Stimulated activated CD8-positive, alpha-beta memory T cell treated with anti-CD3 and anti-CD28 coated beads, Interleukin-2, amount 100 ng/mL, for 48 hours (primary cell): ENCODE results near the gene MIA.
"Not testable (repeated sequence)": the region's sequence is repeated elsewhere in the genome, so short reads cannot be mapped to it uniquely, and the experiment has no call there.

Experiments
- DNase-seq, 2 donors: peaks; one replicate each; pipeline ENCODE4 v3.0.0-alpha.2; 2020; ENCODE audit warnings: low read depth in 2 of 2

The MIA gene

DNA sequence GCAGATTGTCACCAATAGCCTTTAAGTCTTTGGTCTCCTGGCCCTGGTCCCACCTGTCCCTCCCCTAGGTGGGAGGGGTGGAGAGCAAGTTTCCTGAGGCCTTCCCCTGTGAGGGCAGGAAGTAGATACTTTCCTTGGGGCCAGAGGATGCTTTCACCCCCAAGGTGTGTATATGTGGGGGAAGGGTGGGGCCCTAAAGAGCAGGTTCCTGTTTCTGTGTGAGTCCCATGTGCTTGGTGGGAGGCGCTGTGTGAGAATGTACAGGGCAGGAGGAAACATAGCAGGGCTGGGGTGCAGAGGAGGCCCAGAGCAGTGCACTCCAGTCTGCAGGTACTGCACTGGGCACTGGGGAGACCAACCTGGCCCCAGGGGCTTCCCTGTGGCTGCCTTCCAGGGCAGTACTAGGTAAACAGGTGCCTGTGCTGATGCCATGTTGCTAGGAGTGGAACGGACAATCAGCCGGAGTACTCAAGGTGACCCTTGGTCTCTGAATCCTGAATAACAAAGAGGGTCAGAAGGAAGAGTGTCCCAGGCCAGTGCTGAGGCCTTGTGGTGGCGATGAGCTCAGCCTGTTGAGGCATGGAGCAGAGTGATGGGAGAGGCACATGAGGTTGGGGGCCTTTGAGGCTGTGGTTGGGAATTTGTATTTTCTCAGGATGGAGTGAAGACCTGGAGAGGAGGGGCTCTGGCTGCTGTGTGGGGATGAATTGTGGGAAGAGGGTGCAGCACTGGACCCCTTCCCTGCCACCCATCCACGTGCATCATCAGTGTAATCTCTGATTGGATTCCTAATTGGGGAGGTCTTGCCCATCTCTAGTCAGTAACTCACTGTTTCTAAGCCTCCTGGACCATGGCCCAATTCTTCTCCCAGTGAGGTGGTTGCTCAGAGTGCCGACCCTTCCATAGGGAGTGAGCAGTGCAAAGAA, 28.8 kb downstream of the MIA start:
- no peak for DNase-seq

DNA sequence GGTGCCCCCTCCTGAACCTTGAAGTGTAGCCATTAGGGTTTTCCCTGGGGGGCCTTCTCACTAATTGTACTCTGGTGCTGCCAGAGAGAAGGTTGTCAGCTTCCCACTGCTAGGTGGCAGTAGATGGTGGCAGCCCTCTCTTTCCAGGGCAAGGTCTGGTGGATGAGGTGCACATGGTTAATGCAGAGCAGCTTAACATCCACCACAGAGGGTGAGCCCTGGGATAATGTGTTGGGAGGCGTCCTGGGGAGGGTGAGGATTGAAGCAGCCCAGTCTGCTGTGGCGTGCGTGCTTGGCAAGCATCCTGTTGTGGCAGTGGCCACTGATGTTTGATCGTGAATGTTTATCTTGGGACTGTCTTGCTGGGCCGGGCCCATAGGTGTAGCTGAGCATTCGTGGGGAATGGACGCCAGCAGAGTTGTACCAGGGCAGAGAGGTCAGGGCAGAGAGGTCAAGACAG, 29.5 kb downstream of the MIA start:
- no peak for DNase-seq

DNA sequence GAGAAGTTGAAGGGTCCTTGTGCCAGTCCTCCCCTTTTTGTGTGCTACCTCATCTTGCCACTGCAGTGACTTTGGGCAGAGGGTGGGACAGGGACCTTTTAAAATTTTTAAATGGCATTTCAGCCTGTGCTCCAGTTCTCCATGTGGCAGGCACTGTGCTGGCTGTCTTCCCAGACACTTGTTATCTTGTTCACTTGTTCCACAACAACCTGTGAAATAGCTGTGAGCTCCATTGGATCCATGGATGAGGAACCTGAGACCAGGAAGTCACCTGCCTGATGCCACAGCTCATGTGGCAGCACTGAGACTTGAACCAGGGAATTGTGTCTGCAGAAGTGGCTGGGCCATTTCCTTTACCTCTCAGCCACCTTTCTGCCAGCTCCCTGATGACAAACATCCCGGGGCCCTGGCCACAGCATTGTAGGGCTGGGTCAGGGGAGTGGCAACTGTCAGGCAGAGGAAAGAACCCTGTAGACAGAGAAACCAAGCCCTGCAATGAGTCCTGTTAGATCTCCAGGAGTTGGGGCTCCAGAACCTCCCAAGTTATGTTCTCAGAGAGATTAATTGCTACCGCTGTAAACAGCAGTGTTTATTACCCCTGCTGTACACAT, 30.0 kb downstream of the MIA start:
- DNase-seq = no peak

DNA sequence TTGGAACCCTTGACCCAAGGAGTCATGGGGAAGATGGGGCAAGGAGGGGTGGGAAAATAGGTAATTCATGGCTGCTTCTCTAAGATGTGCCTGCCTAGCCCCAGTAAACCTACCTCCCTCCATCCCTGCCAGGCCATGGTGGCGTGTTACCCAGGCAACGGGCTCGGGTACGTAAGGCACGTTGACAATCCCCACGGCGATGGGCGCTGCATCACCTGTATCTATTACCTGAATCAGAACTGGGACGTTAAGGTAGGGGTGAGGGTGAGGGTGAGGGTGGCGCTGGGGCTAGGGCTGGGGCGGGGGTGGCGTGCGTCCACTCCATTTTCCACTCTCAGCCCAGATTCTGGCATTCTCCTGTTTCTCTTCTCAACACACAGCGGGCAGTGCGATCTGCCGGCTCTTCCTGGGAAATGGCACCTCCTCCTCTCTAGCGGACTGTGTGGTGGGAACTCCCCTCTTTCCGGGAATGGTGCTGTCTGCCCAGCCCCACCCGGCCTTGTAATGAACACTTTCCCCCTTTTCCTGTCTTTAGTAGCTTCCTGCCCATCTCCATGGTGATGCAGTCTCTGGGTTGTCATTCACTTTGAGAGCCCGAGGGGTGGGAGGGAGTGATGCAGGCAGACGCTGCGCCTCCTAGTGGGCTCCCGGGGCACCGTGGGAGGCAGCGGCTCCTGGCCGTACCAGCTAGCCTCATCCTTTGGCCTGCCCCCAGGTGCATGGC, 31.3 kb downstream of the MIA start:
- DNase-seq = peak; percentile 74

DNA sequence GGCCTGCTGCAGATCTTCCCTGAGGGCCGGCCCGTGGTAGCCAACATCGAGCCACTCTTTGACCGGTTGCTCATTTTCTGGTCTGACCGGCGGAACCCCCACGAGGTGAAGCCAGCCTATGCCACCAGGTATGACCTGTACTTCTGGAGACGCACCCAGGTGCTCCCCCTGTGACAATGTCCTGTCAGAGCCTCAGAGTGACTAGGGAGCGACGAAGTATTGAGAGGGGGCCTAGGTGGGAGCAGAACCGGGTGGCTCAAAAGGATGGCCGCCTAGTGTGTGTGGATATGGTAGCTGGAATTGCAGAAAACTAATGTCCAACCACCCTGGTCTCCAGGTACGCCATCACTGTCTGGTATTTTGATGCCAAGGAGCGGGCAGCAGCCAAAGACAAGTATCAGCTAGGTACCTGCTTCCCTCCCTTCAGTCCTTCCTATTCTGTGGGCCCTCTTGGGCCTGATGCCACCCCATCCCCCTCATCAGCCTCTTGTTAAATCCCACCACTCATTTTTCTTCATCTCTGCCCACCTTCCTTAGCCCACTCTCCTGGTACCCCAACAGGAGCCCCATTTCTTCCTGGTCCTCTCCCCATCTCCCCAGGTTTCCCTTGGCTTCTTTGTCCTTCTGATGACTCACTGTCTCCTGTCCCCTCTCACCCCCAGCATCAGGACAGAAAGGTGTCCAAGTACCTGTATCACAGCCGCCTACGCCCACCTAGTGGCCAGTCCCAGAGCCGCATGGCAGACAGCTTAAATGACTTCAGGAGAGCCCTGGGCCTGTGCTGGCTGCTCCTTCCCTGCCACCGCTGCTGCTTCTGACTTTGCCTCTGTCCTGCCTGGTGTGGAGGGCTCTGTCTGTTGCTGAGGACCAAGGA, 32.1 kb downstream of the MIA start:
- DNase-seq = no peak

DNA sequence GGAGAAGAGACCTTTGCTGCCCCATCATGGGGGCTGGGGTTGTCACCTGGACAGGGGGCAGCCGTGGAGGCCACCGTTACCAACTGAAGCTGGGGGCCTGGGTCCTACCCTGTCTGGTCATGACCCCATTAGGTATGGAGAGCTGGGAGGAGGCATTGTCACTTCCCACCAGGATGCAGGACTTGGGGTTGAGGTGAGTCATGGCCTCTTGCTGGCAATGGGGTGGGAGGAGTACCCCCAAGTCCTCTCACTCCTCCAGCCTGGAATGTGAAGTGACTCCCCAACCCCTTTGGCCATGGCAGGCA, 32.7 kb downstream of the MIA start:
- no peak for DNase-seq

DNA sequence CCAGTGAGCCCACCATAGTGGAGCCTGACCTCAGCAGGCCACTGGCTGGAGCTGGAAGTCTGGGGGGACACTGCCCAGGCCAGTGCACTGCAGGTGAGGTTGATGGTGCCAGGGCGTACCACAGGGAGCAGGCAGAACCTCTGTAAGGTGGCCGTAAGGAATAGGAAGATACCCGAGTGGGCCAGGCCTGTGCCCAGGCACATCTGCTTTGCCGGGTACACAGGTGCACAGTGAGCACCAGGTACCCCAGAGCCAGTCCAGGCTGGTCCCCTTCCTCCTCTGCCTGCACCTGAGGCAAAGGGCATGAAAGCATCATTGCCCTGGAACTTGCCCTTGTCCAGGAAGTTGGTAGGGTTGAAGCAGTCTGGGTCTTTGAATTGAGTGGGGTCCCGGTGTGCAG, 33.2 kb downstream of the MIA start:
- no peak for DNase-seq

DNA sequence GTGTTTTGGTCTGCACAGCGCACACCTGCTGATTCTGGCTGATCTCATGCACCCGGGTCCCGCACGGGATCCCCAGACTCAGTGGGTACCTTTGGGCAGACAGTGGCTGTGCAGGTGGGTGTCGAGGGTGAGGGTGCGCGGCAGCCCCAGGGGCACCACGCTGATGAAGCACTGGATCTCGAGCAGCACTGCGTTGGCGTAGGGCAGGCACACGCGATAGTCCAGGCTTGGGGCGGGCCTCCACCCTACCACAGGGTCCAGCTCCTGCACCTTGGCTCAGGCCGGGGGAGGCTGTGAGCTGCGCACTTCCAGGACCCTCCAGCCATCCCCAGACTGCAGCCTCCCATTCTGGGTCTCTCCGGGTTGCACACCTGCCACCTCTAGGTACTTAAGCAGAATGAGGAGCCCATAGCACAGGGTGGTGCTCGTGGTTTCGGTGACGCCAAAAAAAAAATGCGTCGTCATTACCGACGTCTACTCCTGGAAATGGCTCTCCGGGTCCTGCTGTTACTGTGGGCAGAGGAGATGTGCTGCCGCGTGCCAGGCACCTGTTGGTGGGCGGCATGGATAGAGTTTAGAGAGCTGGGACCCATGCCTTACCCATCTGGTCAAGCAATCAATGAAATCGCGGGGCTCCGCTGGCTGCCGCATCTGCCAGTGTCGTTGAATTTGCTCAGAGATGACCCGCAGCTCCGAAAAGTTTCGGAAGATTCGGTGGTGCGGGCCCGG, 34.2 kb downstream of the MIA start:
- DNase-seq = no peak

DNA sequence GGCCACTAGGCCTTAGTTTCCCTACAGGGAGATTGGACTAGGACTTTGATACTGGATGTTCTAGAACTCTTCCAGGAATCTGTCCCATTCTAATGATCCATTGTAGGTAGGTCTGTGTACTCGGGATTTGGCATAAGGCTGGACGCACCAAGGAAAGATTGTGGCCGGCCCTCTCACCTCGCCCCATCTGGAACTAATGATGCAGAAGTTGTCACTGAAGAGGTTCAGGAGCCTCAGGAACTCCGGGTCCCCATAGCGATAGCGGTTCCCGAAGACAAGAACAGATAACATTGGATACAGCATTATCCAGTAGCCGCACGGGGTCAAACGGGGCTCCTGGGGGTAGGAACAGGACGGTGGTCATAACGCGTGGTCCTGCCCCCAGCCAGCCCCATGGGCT, 34.8 kb downstream of the MIA start:
- DNase-seq = no peak

DNA sequence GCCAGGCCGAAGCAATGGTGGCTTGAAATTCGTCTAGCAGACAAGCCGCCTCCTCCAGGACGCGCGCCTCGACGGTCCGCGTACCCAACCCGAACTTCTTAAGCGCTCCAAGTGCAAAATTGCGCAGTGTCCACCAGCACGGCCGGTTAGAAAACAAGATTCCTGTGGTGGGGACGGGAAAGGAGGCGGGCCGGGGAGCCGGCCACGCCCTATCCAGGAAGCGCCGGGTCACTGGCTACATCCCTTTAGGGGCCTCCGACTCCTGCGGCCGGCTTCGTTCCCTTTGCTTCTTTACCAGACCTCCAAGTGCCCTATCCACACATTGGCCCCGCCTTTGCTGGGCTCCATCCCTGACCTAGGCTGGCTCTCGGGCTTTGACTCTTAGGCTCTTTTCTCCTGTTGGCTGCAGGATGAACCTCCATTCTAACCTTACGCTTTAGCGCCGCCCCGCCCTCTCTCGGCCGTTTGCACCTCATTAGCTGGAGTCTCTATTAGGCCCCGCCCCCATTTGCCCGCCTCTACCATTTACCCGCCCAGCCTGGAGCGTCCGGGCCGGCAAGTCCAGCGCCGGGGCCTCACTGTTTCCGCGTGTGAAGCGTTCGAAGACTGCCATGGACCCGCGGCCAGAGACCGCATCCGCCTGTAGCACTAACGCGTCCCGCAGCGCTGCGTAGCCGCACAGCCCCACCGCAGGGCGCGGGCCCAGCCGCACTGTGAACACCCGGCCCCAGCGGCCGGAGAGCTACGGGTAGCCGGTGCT, 35.5 kb downstream of the MIA start:
- not testable (repeated sequence) for DNase-seq

DNA sequence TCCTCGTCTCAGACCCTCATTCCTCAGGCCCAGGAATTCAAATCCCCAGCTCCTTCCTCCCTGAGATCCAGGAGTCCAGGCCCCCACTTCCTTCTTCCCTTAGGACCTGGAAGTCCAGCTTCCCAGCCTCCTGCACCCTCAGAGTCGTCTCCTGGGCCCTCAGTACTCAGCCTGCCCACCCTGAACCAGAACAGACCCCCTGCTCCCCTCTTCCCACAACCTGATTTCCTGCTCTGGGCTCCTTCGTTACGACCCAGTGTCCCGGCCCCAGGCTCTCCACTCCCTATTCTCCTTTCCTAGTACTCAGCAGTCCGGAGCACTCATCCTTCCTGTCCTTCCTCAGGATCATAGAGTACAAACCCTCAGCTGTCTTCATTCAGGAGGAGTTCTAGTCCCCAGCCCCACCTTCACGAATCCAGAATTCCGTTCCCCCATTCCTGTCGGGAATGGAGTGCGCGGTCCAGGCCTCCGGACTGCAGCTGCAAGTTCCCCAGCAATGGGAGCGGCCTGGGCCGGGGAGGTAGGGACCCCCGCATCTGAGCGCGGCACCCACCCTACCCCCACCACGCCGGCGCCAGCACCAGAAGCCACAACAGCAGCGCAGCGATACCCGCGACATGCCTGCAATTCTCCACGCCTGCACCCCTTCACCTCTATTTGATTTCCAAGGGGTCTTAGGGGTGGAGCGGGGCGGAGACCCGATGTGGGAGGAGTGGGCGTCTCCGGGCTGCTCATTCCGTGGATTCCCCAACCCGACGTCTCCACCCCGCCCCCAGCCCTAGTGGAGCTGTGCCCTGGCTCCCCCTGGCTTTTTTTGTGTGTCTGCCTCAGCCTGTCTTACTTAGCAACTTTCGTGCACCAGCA, 36.4 kb downstream of the MIA start:
- no peak for DNase-seq

DNA sequence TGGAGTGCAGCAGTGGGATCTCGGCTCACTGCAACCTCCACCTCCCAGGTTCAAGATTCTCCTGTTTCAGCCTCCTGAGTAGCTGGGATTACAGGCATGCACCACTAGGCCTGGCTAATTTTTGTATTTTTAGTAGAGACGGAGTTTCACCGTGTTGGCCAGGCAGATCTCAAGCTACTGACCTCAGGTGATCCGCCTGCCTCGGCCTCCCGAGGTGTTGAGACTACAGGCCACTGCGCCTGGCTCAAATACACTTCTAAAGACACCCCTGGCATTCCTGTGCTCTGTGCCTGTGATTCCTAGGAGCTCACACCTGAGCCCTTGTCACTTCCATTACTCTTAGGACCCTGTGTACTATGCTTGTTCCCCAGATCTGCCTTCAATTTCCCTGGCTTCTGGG, 37.2 kb downstream of the MIA start:
- not testable (repeated sequence) for DNase-seq

DNA sequence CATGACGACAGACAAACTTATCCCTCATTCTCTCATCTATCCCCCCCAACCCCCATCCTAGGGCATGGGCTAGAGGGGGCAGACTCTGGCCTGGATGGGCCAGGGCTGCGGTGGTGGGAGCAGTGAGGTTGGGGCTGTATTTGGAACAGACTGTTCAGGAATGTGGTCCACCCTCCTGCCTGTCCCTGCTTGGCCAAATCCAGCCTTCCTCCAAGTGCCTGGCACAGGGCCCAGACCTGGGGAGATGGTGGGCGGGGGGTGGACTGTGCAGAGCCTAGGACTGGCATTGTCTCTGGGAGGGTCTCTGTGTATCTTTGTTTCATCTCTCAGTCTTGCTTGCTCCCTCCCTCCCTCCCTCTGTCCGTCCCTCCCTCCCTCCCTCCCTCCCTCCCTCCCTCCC, 37.9 kb downstream of the MIA start:
- DNase-seq = no peak

DNA sequence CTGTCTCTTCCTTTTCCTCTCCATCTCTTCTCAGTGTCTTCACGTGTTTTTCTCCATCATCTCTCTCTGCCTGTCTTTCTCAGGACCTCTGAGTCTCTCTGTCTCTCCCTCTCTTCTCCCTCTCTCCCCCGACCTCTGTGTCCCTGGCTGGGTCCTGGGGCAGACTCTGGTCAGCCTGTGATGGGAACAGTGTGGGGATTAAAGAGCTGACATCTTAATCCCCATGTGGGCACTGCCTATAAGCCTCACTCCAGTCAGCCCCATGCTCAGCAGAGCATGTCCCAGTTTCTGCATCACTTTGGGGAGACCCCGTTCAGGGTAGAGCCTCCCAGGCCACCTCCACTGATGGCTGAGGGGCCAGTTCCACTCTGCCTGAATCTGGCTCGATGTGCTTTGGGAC, 39.9 kb downstream of the MIA start:
- DNase-seq = no peak

DNA sequence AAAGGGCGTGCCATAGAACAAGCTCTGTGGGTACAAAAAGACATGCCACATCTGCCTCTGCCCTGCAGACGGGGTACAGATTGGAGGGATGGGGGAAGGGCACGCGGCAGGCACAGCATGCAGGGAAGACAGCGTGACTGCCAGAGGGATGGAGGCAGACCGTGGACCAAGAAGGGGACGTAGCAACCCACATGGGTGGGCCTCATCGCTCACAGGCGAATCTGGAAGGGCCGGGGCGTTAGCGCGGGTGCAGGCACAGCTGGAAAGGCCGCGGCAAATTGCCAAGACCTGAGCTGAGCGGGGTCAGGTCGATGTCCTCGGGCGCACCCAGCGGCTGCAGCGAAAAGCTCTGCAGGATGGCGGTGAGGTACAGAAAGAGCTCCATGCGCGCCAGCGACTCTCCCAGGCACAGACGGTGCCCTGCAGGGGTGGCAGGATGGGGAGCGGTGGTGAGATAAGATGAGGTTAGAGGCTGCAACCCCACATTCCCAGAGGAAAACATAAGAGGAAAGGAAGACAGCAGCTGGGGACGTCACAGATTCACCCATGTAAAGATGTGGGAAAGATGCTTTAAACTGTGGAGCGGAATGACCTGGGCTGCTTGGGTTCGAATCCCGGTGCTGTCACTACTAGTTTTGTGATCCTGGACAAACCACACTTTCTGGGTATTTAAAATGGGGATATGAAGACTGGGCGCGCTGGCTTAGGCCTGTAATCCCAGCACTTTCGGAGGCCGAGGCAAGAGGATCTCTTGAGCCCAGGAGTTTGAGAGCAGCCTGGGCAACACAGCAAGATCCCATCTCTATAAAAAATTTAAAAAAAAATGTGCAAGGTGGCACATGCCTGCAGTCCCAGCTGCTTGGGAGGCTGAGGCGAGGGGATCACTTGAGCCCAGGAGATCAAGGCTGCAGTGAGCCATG, 43.4 kb downstream of the MIA start:
- peak in 1 of 2 donors; percentile 69 for DNase-seq

DNA sequence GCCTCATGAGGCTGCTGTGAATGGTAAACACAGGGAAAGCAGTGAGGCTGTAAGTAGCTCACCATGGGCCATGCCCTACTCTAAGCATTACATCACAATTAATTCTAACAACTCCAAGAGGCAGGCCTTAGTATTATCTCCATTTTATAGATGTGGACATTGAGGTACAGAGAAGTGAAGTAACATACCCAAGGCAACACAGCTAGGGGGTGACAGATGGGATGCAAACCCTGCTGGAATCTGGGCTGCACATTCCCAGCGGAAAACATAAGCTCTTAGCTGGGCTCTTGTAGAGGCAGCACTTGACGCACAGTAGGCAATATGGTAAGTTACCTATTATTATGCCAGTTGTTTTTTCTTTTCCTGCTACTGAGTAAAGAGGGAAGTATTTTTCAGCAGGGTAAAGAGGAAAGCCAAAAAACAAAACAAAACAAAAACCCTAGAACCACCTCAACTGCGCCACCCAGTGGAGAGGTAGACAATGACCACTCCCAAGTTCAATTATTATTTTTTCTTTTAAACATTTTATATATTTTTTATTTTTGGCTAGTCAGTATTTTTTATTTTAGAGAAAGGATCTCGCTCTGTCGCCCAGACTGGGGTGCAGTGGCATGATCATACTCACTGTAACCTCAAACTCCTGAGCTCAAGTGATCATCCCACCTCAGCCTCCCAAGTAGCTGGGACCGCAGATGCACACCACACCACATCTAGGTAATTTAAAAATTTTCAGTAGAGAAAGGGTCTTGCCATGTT, 44.3 kb downstream of the MIA start:
- DNase-seq = not testable (repeated sequence)

DNA sequence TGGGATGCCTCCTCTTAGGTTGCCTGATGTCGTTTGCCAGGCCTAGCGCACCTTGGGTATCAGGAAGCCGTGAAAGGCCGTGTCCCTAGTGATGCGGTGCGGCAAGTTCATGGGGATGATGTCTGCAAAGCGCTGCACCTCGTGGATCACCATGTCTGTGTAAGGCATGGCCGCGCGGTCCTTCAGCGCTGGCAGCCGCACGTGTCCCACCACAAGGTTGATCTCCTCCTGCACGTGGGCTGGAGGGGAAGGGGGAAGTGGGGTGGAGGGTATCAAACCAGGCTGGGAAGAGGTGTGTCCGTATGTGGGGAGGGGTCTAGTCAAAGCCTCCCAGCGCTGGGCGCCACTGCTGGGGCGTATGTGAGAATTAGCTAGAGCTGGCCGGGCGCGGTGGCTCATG, 46.8 kb downstream of the MIA start:
- no peak for DNase-seq
